Spinal cord (tissue), 10 donors: ENCODE results near the gene GNAI3. TPM values are rescaled to one million over a fixed set of nuclear protein-coding genes. Genes with fewer than 3 reads are reported as not detected.

Experiments used
- DNase-seq, 6 donors: peaks; one replicate each; pipeline versions ENCODE4 v3.0.0 to v3.0.0-alpha.2; 2013 to 2015; ENCODE audit warnings: low spot score in 6 of 6, low read depth in 4 of 6
- H3K27ac ChIP-seq: one replicate; pipeline ENCODE4 v1.5.1; 2013; ENCODE audit warnings: low read depth, low read length, control low read depth
- H3K27me3 ChIP-seq: one replicate; pipeline ENCODE4 v1.6.1; 2013; ENCODE audit warnings: low read length; ENCODE audit not compliant: control insufficient read depth, insufficient read depth
- H3K36me3 ChIP-seq: one replicate; pipeline ENCODE4 v1.6.1; 2013; ENCODE audit warnings: low read length; ENCODE audit not compliant: control insufficient read depth, insufficient read depth
- H3K4me1 ChIP-seq: one replicate; pipeline ENCODE4 v1.6.1; 2013; ENCODE audit warnings: low read length; ENCODE audit not compliant: control insufficient read depth, insufficient read depth
- H3K4me3 ChIP-seq: one replicate; pipeline ENCODE4 v1.5.1; 2013; ENCODE audit warnings: low read depth, low read length, control low read depth
- H3K9me3 ChIP-seq: one replicate; pipeline ENCODE4 v1.6.1; 2013; ENCODE audit warnings: low read length; ENCODE audit not compliant: control insufficient read depth, insufficient read depth
- WGBS: methylation state at CpG from one replicate; pipeline ENCODE4 v1.1.5; 2013; ENCODE audit warnings: missing lambda C conversion rate; ENCODE audit not compliant: insufficient coverage; 5-methylcytosine and 5-hydroxymethylcytosine counted together
- polyA plus RNA-seq, 2 donors: library from polyadenylated mRNA; unstranded; fragments of 120-200 nt; gene quantifications; one replicate each; pipeline ENCODE4 v1.2.1, GENCODE V29; 2013; ENCODE audit not compliant: insufficient read length in 2 of 2
- total RNA-seq, 2 donors: library from RNA; depleted of rRNA in 1 of 2; stranded (reverse); fragments of 120-200 nt in 1 of 2; fragments of >200 nt in 1 of 2; gene quantifications; one replicate each; pipeline versions ENCODE4 v1.2.3 to v1.2.4, GENCODE V29; 2013 to 2014
- donor health status: healthy.

Gene GNAI3
- total and polyA plus RNA-seq, 4 donors, result 8.4 to 13.0 (median 10.0) TPM

DNA sequence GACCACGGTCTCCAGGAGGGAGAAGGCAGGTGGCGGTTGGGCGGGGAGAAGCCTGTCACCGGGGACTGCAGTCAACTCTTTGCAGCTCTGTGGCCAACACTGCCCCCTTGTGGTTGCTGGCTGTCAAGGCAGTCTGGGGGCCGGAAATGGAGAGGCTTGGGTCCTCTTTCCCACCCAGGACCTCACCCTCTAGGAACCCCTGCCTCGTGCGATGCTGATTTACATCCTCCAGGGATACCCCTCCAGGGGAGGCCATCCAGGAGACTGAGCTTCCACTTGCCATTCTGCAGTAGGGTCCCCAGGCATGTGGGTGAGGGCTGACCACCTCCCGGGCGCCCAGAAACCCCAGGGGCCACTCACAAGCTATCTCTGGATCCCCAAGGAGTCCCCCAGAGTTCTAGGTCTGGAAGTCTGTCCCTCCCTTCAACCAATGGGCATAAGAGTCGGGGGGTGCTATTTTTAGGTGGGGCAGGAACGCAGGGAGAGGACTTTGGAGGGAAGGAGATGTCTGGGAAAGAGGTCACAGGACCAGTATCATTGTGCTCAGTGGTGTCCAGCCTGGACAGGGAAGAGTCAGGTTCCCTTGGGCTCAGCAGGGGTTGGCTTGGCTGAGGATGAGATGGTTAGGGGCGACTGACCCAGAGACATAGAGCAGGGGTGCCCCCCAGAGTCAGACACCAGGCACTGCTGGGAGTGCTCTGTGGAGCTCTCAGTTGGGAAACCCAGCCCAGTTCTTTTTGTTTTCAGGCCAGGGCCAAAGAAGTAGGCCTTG lies 15.9 kb upstream of the GNAI3 start:
- 19% methylated on average over 12 of the region's 12 CpGs for WGBS
- Histone ChIP-seq H3K27me3 (peaks cover 11% of the 10 kb centered on the region), H3K27ac (no peak overlapping the region), H3K36me3 (no peaks in the 10 kb centered on the region), H3K4me1 (peaks cover 57% of the 10 kb centered on the region), H3K9me3 (no peaks in the 10 kb centered on the region), H3K4me3 (peak overlapping the region; percentile 1)
- DNase-seq, result peak in 3 of 6 donors; percentile 69 to 93 (median 91)

DNA sequence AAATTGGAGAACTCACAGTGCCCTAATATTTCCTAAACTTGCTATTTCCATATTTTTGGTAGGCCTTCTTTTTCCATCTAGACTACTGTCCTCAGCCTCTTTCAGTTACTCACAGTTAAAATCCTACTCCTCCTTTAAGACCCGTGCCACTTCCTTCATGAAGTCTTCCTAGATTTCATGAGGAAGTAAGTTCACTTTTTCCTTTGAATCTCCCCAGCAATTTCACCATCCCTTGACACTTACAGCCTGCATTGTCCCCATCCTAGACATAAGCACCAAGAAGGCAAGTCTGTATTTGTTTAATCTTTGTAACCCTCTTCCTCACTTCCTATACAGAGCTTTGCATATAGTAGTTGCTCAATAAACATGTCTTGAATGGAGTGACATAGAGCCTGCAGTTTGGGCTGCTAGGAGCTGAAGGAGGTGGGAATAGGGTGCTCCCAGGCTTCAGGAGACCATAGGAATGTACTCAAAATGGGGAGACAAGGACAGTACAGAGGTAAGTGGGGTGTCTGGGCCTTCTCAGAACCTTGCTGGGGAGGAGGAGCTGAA lies 14.0 kb upstream of the GNAI3 start:
- H3K27ac ChIP-seq, result no peak overlapping the region
- no peaks in the 10 kb centered on the region for H3K9me3 ChIP-seq
- H3K4me1 ChIP-seq, result peaks cover 56% of the 10 kb centered on the region
- H3K27me3 ChIP-seq, result peaks cover 6% of the 10 kb centered on the region
- H3K36me3 ChIP-seq, result no peaks in the 10 kb centered on the region
- no peak overlapping the region for H3K4me3 ChIP-seq
- 75% methylated on average over 1 of the region's 1 CpG for WGBS
- no peak for DNase-seq

DNA sequence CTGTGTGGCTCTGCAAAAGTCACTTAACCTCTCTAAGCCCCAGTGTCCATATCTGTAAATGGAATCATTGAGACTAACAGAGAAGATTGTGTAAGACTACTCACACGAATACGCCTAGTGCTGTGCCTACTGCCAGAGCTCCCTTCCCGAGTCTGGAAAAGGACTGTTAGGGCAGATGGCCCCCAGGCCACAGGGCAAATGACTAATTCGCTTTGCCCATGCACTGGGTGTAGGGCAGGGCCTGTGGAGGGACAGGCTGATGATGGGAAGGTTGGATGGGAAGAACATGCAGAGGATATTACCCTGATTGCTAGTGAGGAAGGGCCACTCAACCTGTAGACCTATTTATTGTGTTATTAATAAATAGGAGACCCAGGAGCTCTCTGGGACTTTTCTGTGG lies 12.9 kb upstream of the GNAI3 start:
- Histone ChIP-seq H3K27me3 (peaks cover 6% of the 10 kb centered on the region), H3K4me3 (no peak overlapping the region), H3K4me1 (peaks cover 56% of the 10 kb centered on the region), H3K36me3 (no peaks in the 10 kb centered on the region), H3K9me3 (no peaks in the 10 kb centered on the region), H3K27ac (no peak overlapping the region)
- 76% methylated on average over 4 of the region's 4 CpGs for WGBS
- no peak for DNase-seq

DNA sequence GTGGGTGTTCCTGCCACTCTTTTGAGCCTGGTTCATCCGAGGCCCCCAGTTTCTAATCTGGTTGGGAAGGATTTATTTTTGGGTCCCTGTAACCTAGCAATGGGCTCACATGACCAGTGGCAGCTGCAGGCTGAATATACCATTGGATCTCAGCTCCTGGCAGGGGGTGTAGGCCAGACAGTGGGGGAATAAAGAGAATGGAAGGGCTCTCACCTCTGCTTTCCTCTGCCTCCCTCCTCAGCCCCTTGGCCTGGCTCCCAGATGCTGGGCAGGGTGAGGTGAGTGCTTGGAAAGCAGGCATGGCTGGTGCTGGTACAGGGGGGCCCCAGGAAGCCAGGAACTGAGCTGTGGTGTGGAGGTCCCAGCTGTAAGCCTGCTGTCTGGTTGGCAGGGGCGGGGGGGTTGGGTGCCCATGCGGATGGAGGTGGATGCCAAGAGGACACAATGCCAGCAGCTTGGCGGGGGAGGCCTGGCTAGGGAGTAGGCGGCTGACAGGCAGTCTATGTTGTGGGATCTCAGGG lies 12.4 kb upstream of the GNAI3 start:
- no peak overlapping the region for H3K27ac ChIP-seq
- H3K4me3 ChIP-seq, result no peak overlapping the region
- no peaks in the 10 kb centered on the region for H3K36me3 ChIP-seq
- H3K9me3 ChIP-seq, result no peaks in the 10 kb centered on the region
- H3K4me1 ChIP-seq, result peaks cover 55% of the 10 kb centered on the region
- WGBS, result 45% methylated on average over 3 of the region's 5 CpGs
- H3K27me3 ChIP-seq, result peaks cover 6% of the 10 kb centered on the region
- DNase-seq, result peak in 2 of 6 donors; percentile 70 to 82

DNA sequence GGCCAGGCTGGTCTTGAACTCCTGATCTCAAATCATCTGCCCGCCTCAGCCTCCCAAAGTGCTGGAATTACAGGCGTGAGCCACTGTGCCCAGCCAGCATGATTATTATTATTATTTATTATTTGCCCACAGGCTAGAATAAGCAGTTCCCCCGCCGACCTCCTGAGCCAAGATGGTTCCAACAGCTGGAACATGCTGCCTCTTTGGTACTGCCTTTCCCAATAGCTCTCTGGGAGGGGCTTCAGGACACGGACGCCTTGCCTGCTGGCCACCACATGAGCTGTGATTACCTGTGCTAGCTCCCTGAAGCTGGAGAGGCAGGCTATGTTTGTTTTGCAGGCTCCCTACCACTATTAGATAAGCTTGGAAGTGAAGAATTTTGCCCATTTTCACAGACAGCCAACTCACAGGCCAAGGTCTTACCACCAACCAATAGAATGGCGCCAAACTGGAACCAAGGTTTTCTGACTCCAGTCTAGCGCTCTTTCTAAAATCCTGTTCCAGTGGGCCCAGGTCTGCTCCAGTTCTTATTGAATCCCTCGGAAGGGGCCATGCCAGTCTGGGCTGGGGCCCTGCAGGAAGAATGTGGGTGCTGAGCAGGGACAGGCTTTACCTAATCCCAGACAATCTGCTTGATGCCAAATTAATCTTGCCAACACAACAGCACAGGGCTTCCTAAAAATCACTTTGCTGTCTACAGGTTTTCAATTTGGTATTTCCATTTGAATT lies 10.8 kb upstream of the GNAI3 start:
- H3K27ac ChIP-seq, result no peak overlapping the region

DNA sequence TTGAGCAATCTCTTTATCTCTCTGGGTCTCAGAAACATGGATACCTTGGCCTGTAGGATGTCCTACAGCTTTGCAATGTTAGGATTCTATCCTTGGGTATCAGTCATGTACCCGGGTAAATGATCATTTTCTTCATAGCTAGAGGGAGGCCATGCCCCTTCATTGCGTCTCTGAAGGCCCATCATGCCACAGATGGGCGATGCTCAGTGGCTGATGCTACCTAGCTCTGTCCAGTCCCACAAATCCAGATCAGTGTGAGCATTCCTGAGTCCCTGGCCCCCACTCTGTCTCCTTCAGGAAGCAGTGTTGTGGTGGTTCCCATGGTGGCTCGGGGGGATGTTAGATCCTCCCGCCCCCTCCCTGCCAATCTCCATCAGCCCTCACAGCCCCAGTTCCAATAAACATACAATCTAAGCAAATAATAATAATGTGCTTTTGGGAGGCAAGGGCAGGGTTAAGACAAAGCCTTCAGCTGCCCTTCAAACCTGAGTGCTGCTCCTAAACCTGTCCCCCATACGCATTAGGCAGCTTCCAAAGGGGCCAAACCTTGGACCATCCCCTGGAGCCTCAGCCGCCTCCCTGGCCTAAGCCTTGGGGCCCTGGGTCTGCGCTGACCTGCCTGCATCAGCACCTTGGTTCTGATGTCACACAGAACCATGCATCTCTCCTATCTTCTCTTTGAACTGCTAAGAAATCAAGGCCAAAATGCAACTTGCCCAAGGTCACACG lies 9.4 kb upstream of the GNAI3 start:
- no peak overlapping the region for H3K4me3 ChIP-seq
- peaks cover 4% of the 10 kb centered on the region for H3K27me3 ChIP-seq

More for the DNA sequence above, 10.8 kb upstream of the GNAI3 start:
- Histone ChIP-seq H3K4me3 (no peak overlapping the region), H3K9me3 (no peaks in the 10 kb centered on the region), H3K4me1 (peaks cover 43% of the 10 kb centered on the region), H3K27me3 (peaks cover 6% of the 10 kb centered on the region), H3K36me3 (no peaks in the 10 kb centered on the region)
- DNase-seq, result no peak
- 94% methylated on average over 4 of the region's 9 CpGs for WGBS

DNA sequence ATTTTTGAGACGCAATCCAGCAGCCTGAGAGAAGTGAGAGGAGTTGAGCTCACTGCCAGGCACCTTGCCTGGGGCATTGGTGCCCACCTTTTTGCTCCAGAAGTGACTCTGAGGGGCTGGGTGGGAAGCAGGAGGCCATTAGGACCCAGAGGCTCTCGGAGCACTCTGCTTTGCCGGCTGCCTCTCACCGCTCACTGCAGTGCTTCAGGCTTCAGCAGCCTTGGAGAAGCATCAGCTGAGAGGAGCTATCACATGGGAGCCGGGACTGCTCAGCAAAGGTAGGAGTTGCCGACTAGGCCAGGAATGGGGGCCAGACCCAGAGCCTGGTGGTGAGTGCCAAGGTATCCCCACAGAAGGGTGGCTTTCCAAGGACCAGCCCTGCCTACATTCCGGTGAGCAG lies 8.7 kb upstream of the GNAI3 start, which contains the start of gene GPR61:
Gene GPR61, plus strand, starts transcription at position 197 of the 400 bp plus-strand sequence. CDS start 3,151 bp downstream, outside the sequence.
- H3K36me3 ChIP-seq, result peaks cover 17% of the 10 kb centered on the region
- peaks cover 40% of the 10 kb centered on the region for H3K4me1 ChIP-seq
- peak within 1 kb of the TSS; percentile 13 for H3K4me3 ChIP-seq
- H3K9me3 ChIP-seq, result no peaks in the 10 kb centered on the region
- no peaks in the 10 kb centered on the region for H3K27me3 ChIP-seq
- DNase-seq, result peak in 2 of 6 donors; percentile 48 to 90
- 32% methylated on average over 7 of the region's 7 CpGs for WGBS
- H3K27ac ChIP-seq, result no peak within 1 kb of the TSS

More for the DNA sequence above, 9.4 kb upstream of the GNAI3 start:
- 85% methylated on average over 7 of the region's 9 CpGs for WGBS
- H3K4me1 ChIP-seq, result peaks cover 40% of the 10 kb centered on the region
- H3K27ac ChIP-seq, result no peak overlapping the region
- peaks cover 14% of the 10 kb centered on the region for H3K36me3 ChIP-seq
- no peak for DNase-seq
- no peaks in the 10 kb centered on the region for H3K9me3 ChIP-seq

DNA sequence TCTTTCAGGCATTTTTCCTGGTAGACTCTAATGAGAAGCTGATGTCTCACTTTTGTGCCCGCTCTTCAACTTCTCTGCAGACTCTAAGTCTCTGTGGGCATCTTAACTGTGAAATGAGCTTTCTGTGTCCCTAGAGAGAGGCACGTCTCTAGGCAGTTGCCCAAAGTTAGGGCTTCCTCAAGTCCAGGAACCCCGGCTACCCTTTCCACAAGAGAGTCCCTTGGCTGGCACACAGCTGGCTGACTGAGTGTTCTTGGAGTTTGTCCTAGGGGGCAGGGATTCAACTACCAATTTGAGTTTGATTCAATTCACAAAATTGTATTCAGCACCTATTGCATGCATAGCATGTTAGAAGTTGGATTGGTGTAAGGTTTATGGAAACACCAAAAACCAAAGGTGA lies 7.3 kb upstream of the GNAI3 start:
- 64% methylated on average over 3 of the region's 3 CpGs for WGBS
- Histone ChIP-seq H3K9me3 (no peaks in the 10 kb centered on the region), H3K27ac (no peak overlapping the region), H3K4me3 (no peak overlapping the region), H3K36me3 (peaks cover 19% of the 10 kb centered on the region), H3K27me3 (no peaks in the 10 kb centered on the region), H3K4me1 (peaks cover 32% of the 10 kb centered on the region)
- peak in 1 of 6 donors; percentile 37 for DNase-seq

DNA sequence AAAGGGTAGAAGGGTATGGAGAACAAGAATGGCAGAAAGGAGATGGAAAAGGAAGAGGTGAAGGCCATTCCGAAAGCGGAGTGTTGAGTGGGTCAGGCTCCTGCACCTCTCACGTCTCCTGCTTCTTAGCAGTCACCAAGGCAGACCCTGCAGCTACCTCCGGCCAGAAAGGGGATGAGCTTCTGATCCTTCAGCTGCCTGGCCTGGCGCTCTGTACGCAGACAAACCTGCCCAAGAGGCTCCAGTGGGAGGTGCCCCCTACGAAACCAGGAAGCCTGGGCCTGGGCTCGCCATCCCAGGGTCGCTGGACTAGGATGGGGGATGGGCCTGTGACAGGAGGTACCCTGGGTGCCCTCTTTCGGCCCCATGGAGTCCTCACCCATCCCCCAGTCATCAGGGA lies 5.8 kb upstream of the GNAI3 start:
- Histone ChIP-seq H3K4me1 (peaks cover 25% of the 10 kb centered on the region), H3K27me3 (no peaks in the 10 kb centered on the region), H3K9me3 (no peaks in the 10 kb centered on the region), H3K4me3 (no peak overlapping the region), H3K36me3 (peaks cover 19% of the 10 kb centered on the region), H3K27ac (no peak overlapping the region)
- 87% methylated on average over 7 of the region's 10 CpGs for WGBS
- DNase-seq, result no peak
